Panc1 (cell line): ENCODE data around the gene ETFA.

ENCODE experiments used
- CTCF ChIP-seq: fragments of 450-650 bp; IDR thresholded peaks from 2 replicates; pipeline ENCODE4 v1.5.1; 2017; ENCODE audit warnings: mild to moderate bottlenecking
- POLR2AphosphoS5 ChIP-seq: IDR thresholded peaks from 2 replicates; pipeline ENCODE4 v1.6.1; 2012; ENCODE audit warnings: mild to moderate bottlenecking, low read depth, low read length, moderate library complexity
- REST ChIP-seq, 2 experiments: IDR thresholded peaks; 2 replicates each; pipeline ENCODE4 v1.6.1; 2011 to 2012; ENCODE audit warnings: low read depth in 2 of 2, control low read depth in 1 of 2, low read length in 1 of 2, mild to moderate bottlenecking in 1 of 2, moderate library complexity in 1 of 2; ENCODE audit not compliant: insufficient read depth in 1 of 2
- SIN3A ChIP-seq: IDR thresholded peaks from 2 replicates; pipeline ENCODE4 v1.6.1; 2012; ENCODE audit warnings: low read depth, mild to moderate bottlenecking, low read length, moderate library complexity, borderline replicate concordance; ENCODE audit not compliant: insufficient read depth
- TCF7L2 ChIP-seq: IDR thresholded peaks from 2 replicates; pipeline ENCODE4 v1.6.1; 2011; ENCODE audit warnings: mild to moderate bottlenecking, low read depth, low read length, inconsistent platforms

GRCh38 chr15:76335307-76336253 is 24.3 kb upstream of the ETFA start:
- TF ChIP-seq CTCF (no peak), TCF7L2 (no peak), POLR2AphosphoS5 (no peak), SIN3A (no peak), REST (IDR thresholded peaks at IDR 0.05; ENCODE audit: insufficient read depth in 1 of 2, low read depth in 2 of 2, low read length in 1 of 2) (no peak)
